Measurements from ENCODE around the gene ANKRD34A.

The ANKRD34A gene

GRCh38 chr1:145964328-145965118, at the start of gene ANKRD34A, which contains the start of gene POLR3GL:
Gene ANKRD34A (minus strand): TSS chr1:145964575. CDS start chr1:145961759, 2,816 bp downstream.
Gene POLR3GL (plus strand): TSS chr1:145964690. CDS start chr1:145974866, 10,176 bp downstream.
- Mint-ChIP-seq H3K4me1 (peaks cover 32 to 52% of the 10 kb centered on the region in 2 donors), H3K4me3 (peak within 1 kb of the TSS; percentile 90 to 96), H3K36me3 (peaks cover 9 to 10% of the 10 kb centered on the region in 2 donors), H3K27me3 (no peaks in the 10 kb centered on the region), H3K27ac (peak within 1 kb of the TSS; percentile 94), H3K9me3 (no peaks in the 10 kb centered on the region)
- DNase-seq (peak; percentile 87), ATAC-seq (replicated peaks) (peak; percentile 90)

- no peaks in the 10 kb centered on the region for H3K36me3 Mint-ChIP-seq
- H3K27me3 Mint-ChIP-seq = peaks cover 11 to 19% of the 10 kb centered on the region in 2 donors
- H3K27ac Mint-ChIP-seq = no peak overlapping the region
- no peak for DNase-seq
- H3K4me3 Mint-ChIP-seq = no peak overlapping the region
- H3K9me3 Mint-ChIP-seq = no peaks in the 10 kb centered on the region
- ATAC-seq (replicated peaks) = no peak
- H3K4me1 Mint-ChIP-seq = peaks cover 5% of the 10 kb centered on the region in 2 donors
Measured at GRCh38 chr1:146013559-146013922, 49.2 kb upstream of the ANKRD34A start.

GRCh38 chr1:146012703-146013558, 48.6 kb upstream of the ANKRD34A start:
- DNase-seq = peak; percentile 40
- peak; percentile 65 to 73 for ATAC-seq (replicated peaks)
- Mint-ChIP-seq H3K9me3 (no peaks in the 10 kb centered on the region), H3K4me1 (peaks cover 5% of the 10 kb centered on the region in 2 donors), H3K27me3 (peaks cover 8 to 13% of the 10 kb centered on the region in 2 donors), H3K27ac (no peak overlapping the region), H3K4me3 (no peak overlapping the region), H3K36me3 (no peaks in the 10 kb centered on the region)

GRCh38 chr1:146010126-146010738, 45.9 kb upstream of the ANKRD34A start:
- no peaks in the 10 kb centered on the region for H3K27me3 Mint-ChIP-seq
- H3K4me1 Mint-ChIP-seq = peaks cover 18 to 27% of the 10 kb centered on the region in 2 donors
- no peak overlapping the region for H3K27ac Mint-ChIP-seq
- H3K4me3 Mint-ChIP-seq = no peak overlapping the region
- H3K9me3 Mint-ChIP-seq = no peaks in the 10 kb centered on the region
- ATAC-seq (replicated peaks) (no peak), DNase-seq (no peak)
- H3K36me3 Mint-ChIP-seq = no peaks in the 10 kb centered on the region

- H3K4me3 Mint-ChIP-seq = no peak overlapping the region
Measured at GRCh38 chr1:146007489-146008133, 43.2 kb upstream of the ANKRD34A start.

GRCh38 chr1:146001709-146002108, 37.3 kb upstream of the ANKRD34A start:
- ATAC-seq (replicated peaks) = no peak
- Mint-ChIP-seq H3K4me3 (no peak overlapping the region), H3K27ac (peak overlapping the region; percentile 80)

More at GRCh38 chr1:146007489-146008133, 43.2 kb upstream of the ANKRD34A start:
- Mint-ChIP-seq H3K27ac (peak overlapping the region; percentile 33), H3K9me3 (no peaks in the 10 kb centered on the region), H3K4me1 (peaks cover 21 to 38% of the 10 kb centered on the region in 2 donors), H3K27me3 (no peaks in the 10 kb centered on the region), H3K36me3 (no peaks in the 10 kb centered on the region)
- ATAC-seq (replicated peaks) = no peak
- no peak for DNase-seq

GRCh38 chr1:145999321-146000024, 35.1 kb upstream of the ANKRD34A start:
- H3K4me3 Mint-ChIP-seq = peak overlapping the region in 1 of 2 donors; percentile 73
- peak overlapping the region; percentile 90 for H3K27ac Mint-ChIP-seq
- H3K27me3 Mint-ChIP-seq = no peaks in the 10 kb centered on the region
- ATAC-seq (replicated peaks) (peak; percentile 8 to 17), DNase-seq (no peak)
- peaks cover 14 to 21% of the 10 kb centered on the region in 2 donors for H3K36me3 Mint-ChIP-seq
- H3K9me3 Mint-ChIP-seq = no peaks in the 10 kb centered on the region
- H3K4me1 Mint-ChIP-seq = peaks cover 38 to 52% of the 10 kb centered on the region in 2 donors

More at GRCh38 chr1:146001709-146002108, 37.3 kb upstream of the ANKRD34A start:
- Mint-ChIP-seq H3K27me3 (no peaks in the 10 kb centered on the region), H3K36me3 (no peaks in the 10 kb centered on the region), H3K4me1 (peaks cover 44 to 61% of the 10 kb centered on the region in 2 donors), H3K9me3 (no peaks in the 10 kb centered on the region)
- no peak for DNase-seq

GRCh38 chr1:145997718-145998023, 33.3 kb upstream of the ANKRD34A start:
- Mint-ChIP-seq H3K9me3 (no peaks in the 10 kb centered on the region), H3K36me3 (peaks cover 31 to 38% of the 10 kb centered on the region in 2 donors), H3K4me1 (peaks cover 52 to 57% of the 10 kb centered on the region in 2 donors), H3K4me3 (peak overlapping the region; percentile 84 to 96), H3K27ac (peak overlapping the region; percentile 97), H3K27me3 (no peaks in the 10 kb centered on the region)
- DNase-seq = no peak
- ATAC-seq (replicated peaks) = no peak

- H3K27me3 Mint-ChIP-seq = no peaks in the 10 kb centered on the region
- peak overlapping the region; percentile 84 to 96 for H3K4me3 Mint-ChIP-seq
- H3K36me3 Mint-ChIP-seq = peaks cover 35 to 42% of the 10 kb centered on the region in 2 donors
- peaks cover 55 to 62% of the 10 kb centered on the region in 2 donors for H3K4me1 Mint-ChIP-seq
- H3K9me3 Mint-ChIP-seq = no peaks in the 10 kb centered on the region
- peak; percentile 60 for DNase-seq
- H3K27ac Mint-ChIP-seq = peak overlapping the region; percentile 97
- peak; percentile 64 to 65 for ATAC-seq (replicated peaks)
Measured at GRCh38 chr1:145997016-145997717, 32.8 kb upstream of the ANKRD34A start.

- ATAC-seq (replicated peaks) (peak; percentile 93 to 95), DNase-seq (peak; percentile 87)
- Mint-ChIP-seq H3K9me3 (no peaks in the 10 kb centered on the region), H3K27ac (peak within 1 kb of the TSS; percentile 97), H3K36me3 (peaks cover 37 to 49% of the 10 kb centered on the region in 2 donors), H3K4me1 (peaks cover 58 to 69% of the 10 kb centered on the region in 2 donors), H3K27me3 (no peaks in the 10 kb centered on the region), H3K4me3 (peak within 1 kb of the TSS; percentile 84 to 96)
Measured at GRCh38 chr1:145996433-145997015, 32.1 kb upstream of the ANKRD34A start, which contains the start of gene TXNIP. Gene TXNIP (minus strand): TSS chr1:145996579. CDS start chr1:145996266, 313 bp downstream.

GRCh38 chr1:145995964-145996432, 31.6 kb upstream of the ANKRD34A start:
- Mint-ChIP-seq H3K9me3 (no peaks in the 10 kb centered on the region), H3K27me3 (no peaks in the 10 kb centered on the region), H3K36me3 (peaks cover 37 to 49% of the 10 kb centered on the region in 2 donors), H3K4me1 (peaks cover 60 to 70% of the 10 kb centered on the region in 2 donors), H3K4me3 (peak overlapping the region; percentile 84 to 96), H3K27ac (peak overlapping the region; percentile 97)
- no peak for ATAC-seq (replicated peaks)
- DNase-seq = no peak

- Mint-ChIP-seq H3K36me3 (peaks cover 37 to 49% of the 10 kb centered on the region in 2 donors), H3K27ac (peak overlapping the region; percentile 97), H3K4me1 (peaks cover 62 to 75% of the 10 kb centered on the region in 2 donors), H3K27me3 (no peaks in the 10 kb centered on the region), H3K4me3 (peak overlapping the region; percentile 84 to 96), H3K9me3 (no peaks in the 10 kb centered on the region)
- no peak for ATAC-seq (replicated peaks)
- DNase-seq = no peak
Measured at GRCh38 chr1:145995148-145995881, 30.9 kb upstream of the ANKRD34A start.

Data from stimulated activated naive B cell treated with anti-CD40 and anti-IgM and Interleukin-4, amounts not matched to agents 10 μg/mL and 1 μg/mL and 100 μg/mL, for 72 hours (primary cell).